Lower lobe of right lung (tissue), 2 donors: ENCODE results near the gene PPP3CA. TPM values are rescaled to one million over a fixed set of nuclear protein-coding genes. Genes with fewer than 3 reads are reported as not detected.

ENCODE experiments used
- ATAC-seq, 2 donors: fragments of 200-7000 bp; cut with Tn5 transposase; one replicate each; pipeline ENCODE4 v1.9.1; 2020 to 2022; ENCODE audit warnings: mild to moderate bottlenecking in 2 of 2, moderate library complexity in 2 of 2
- DNase-seq: peaks from one replicate; pipeline ENCODE4 v3.0.0-alpha.2; 2020
- H3K27ac ChIP-seq: fragments of 200-600 bp; one replicate; pipeline ENCODE4 v1.8.0; 2022
- H3K27me3 ChIP-seq: fragments of 200-600 bp; one replicate; pipeline ENCODE4 v1.8.0; 2022; ENCODE audit warnings: low read depth
- H3K36me3 ChIP-seq: fragments of 200-600 bp; one replicate; pipeline ENCODE4 v1.8.0; 2022; ENCODE audit warnings: mild to moderate bottlenecking
- H3K4me1 ChIP-seq: fragments of 200-600 bp; one replicate; pipeline ENCODE4 v1.8.0; 2022
- H3K4me3 ChIP-seq: fragments of 200-600 bp; one replicate; pipeline ENCODE4 v1.8.0; 2022; ENCODE audit warnings: mild to moderate bottlenecking
- H3K9me3 ChIP-seq: fragments of 200-600 bp; one replicate; pipeline ENCODE4 v1.8.0; 2022
- CTCF ChIP-seq: fragments of 200-600 bp; IDR thresholded peaks from one replicate; pipeline ENCODE4 v1.8.0; 2022; ENCODE audit warnings: antibody characterized with exemption, mild to moderate bottlenecking
- intact Hi-C: fragments of 100-400 bp; cut with DNase I; formaldehyde crosslinking; loops from one replicate; pipeline ENCODE4 v1.11.0; 2022
- total RNA-seq: library from RNA; stranded (reverse); fragmentation: NEBNext Ultra II Directional; extraction: Animal tissue kit (Norgen Biotek cat#: 25700); gene quantifications from one replicate; pipeline ENCODE4 v1.2.1, GENCODE V29; 2021
- donor health status: DM: no; HTN: yes; CAD: no; lungs with severe emphysema.

Gene PPP3CA
- total RNA-seq, 1 donor from 2014 or later: 50.2 TPM

- intact Hi-C loops: no loop called here
- no peak for ATAC-seq
Observed at GRCh38 chr4:101295691-101296090, 51.6 kb downstream of the PPP3CA start.

GRCh38 chr4:101294597-101294996 is 52.7 kb downstream of the PPP3CA start:
- ATAC-seq (no peak), DNase-seq (no peak)
- no peak overlapping the region for H3K27ac ChIP-seq
- no peaks in the 10 kb centered on the region for H3K27me3 ChIP-seq
- peaks cover 17% of the 10 kb centered on the region for H3K4me1 ChIP-seq
- H3K36me3 ChIP-seq: no peaks in the 10 kb centered on the region
- no peaks in the 10 kb centered on the region for H3K9me3 ChIP-seq
- no peak overlapping the region for H3K4me3 ChIP-seq
- intact Hi-C loops: no loop called here
- no peak for TF ChIP-seq CTCF

More at GRCh38 chr4:101295691-101296090, 51.6 kb downstream of the PPP3CA start:
- no peak for TF ChIP-seq CTCF
- Histone ChIP-seq H3K27ac (no peak overlapping the region), H3K4me1 (peaks cover 19% of the 10 kb centered on the region), H3K36me3 (no peaks in the 10 kb centered on the region), H3K27me3 (no peaks in the 10 kb centered on the region), H3K4me3 (no peak overlapping the region), H3K9me3 (no peaks in the 10 kb centered on the region)
- DNase-seq: no peak

GRCh38 chr4:101292901-101293300 is 54.4 kb downstream of the PPP3CA start:
- Histone ChIP-seq H3K4me1 (peaks cover 32% of the 10 kb centered on the region), H3K27me3 (no peaks in the 10 kb centered on the region), H3K9me3 (no peaks in the 10 kb centered on the region), H3K4me3 (no peak overlapping the region), H3K36me3 (no peaks in the 10 kb centered on the region), H3K27ac (no peak overlapping the region)
- intact Hi-C loops: no loop called here
- ATAC-seq (no peak), DNase-seq (no peak)
- no peak for TF ChIP-seq CTCF

GRCh38 chr4:101292214-101292613 is 55.1 kb downstream of the PPP3CA start:
- Histone ChIP-seq H3K4me1 (peaks cover 39% of the 10 kb centered on the region), H3K9me3 (no peaks in the 10 kb centered on the region), H3K4me3 (no peak overlapping the region), H3K27ac (no peak overlapping the region), H3K27me3 (no peaks in the 10 kb centered on the region), H3K36me3 (no peaks in the 10 kb centered on the region)
- no peak for DNase-seq
- no peak for ATAC-seq
- intact Hi-C loops: no loop called here
- no peak for TF ChIP-seq CTCF

- H3K4me3 ChIP-seq: no peak overlapping the region
- intact Hi-C loops: no loop called here
- H3K27ac ChIP-seq: no peak overlapping the region
- H3K36me3 ChIP-seq: no peaks in the 10 kb centered on the region
- no peak for ATAC-seq
- H3K4me1 ChIP-seq: peaks cover 48% of the 10 kb centered on the region
- no peaks in the 10 kb centered on the region for H3K27me3 ChIP-seq
- no peaks in the 10 kb centered on the region for H3K9me3 ChIP-seq
- DNase-seq: no peak
- TF ChIP-seq CTCF: no peak
Observed at GRCh38 chr4:101291198-101291597, 56.1 kb downstream of the PPP3CA start.

- TF ChIP-seq CTCF: no peak
- H3K4me1 ChIP-seq: peaks cover 48% of the 10 kb centered on the region
- no peak for ATAC-seq
Observed at GRCh38 chr4:101290654-101291053, 56.7 kb downstream of the PPP3CA start.

More at GRCh38 chr4:101290654-101291053, 56.7 kb downstream of the PPP3CA start:
- intact Hi-C loops: no loop called here
- DNase-seq: no peak
- Histone ChIP-seq H3K27ac (no peak overlapping the region), H3K27me3 (no peaks in the 10 kb centered on the region), H3K9me3 (no peaks in the 10 kb centered on the region), H3K4me3 (no peak overlapping the region), H3K36me3 (no peaks in the 10 kb centered on the region)
